Endothelial cell of hepatic sinusoid (primary cell): Measurements from ENCODE around the gene CATSPERD.

Source experiments
- in situ Hi-C: cut with HindIII; loops from 2 replicates; pipeline ENCODE4 v1.10.0; 2017; ENCODE audit warnings: low sequenced_read_pairs

The CATSPERD gene

GRCh38 chr19:5801796-5802619 lies 81.6 kb downstream of the CATSPERD start:
- in situ Hi-C loops: no loop called here

- in situ Hi-C loops: no loop called here
Measured at GRCh38 chr19:5803441-5803751, 83.0 kb downstream of the CATSPERD start.

GRCh38 chr19:5803752-5804515 lies 83.5 kb downstream of the CATSPERD start:
- in situ Hi-C loops: no loop called here

- in situ Hi-C loops: no loop called here
Measured at GRCh38 chr19:5804516-5805461, 84.4 kb downstream of the CATSPERD start, which contains the start of gene NRTN. TSS of gene NRTN (plus strand) at chr19:5805067. CDS start at chr19:5824166, 19,099 bp downstream.

- in situ Hi-C loops: no loop called here
Measured at GRCh38 chr19:5805462-5806132, 85.2 kb downstream of the CATSPERD start.

GRCh38 chr19:5806133-5806489 lies 85.7 kb downstream of the CATSPERD start:
- in situ Hi-C loops: no loop called here

- in situ Hi-C loops: no loop called here
Measured at GRCh38 chr19:5806905-5807304, 86.5 kb downstream of the CATSPERD start.

- in situ Hi-C loops: no loop called here
Measured at GRCh38 chr19:5808120-5808816, 87.8 kb downstream of the CATSPERD start.

- in situ Hi-C loops: no loop called here
Measured at GRCh38 chr19:5809053-5809452, 88.6 kb downstream of the CATSPERD start.

GRCh38 chr19:5809469-5809868 lies 89.0 kb downstream of the CATSPERD start:
- in situ Hi-C loops: no loop called here

- in situ Hi-C loops: no loop called here
Measured at GRCh38 chr19:5811117-5811516, 90.7 kb downstream of the CATSPERD start.

- in situ Hi-C loops: no loop called here
Measured at GRCh38 chr19:5814123-5814851, 93.8 kb downstream of the CATSPERD start.

- in situ Hi-C loops: no loop called here
Measured at GRCh38 chr19:5814852-5815246, 94.4 kb downstream of the CATSPERD start.

- in situ Hi-C loops: no loop called here
Measured at GRCh38 chr19:5817218-5817617, 96.8 kb downstream of the CATSPERD start.

- in situ Hi-C loops: no loop called here
Measured at GRCh38 chr19:5818594-5818993, 98.2 kb downstream of the CATSPERD start.

- in situ Hi-C loops: no loop called here
Measured at GRCh38 chr19:5820785-5821184, 100.3 kb downstream of the CATSPERD start.

GRCh38 chr19:5821521-5822180 lies 101.2 kb downstream of the CATSPERD start:
- in situ Hi-C loops: no loop called here

GRCh38 chr19:5822181-5822844 lies 101.9 kb downstream of the CATSPERD start:
- in situ Hi-C loops: no loop called here
